OCI-M2 (cell line): ENCODE data around the gene UCN3.

Experiments
- DNase-seq: peaks from one replicate; lab custom pipeline; 2025; ENCODE audit not compliant: unreplicated experiment; lab: John Stamatoyannopoulos, UW

The UCN3 gene

GRCh38 chr10:5364890-5365338 lies at the start of gene UCN3:
Gene UCN3 (plus strand): TSS chr10:5364966. CDS start chr10:5373721, 8,755 bp downstream.
- DNase-seq = no peak

DNA sequence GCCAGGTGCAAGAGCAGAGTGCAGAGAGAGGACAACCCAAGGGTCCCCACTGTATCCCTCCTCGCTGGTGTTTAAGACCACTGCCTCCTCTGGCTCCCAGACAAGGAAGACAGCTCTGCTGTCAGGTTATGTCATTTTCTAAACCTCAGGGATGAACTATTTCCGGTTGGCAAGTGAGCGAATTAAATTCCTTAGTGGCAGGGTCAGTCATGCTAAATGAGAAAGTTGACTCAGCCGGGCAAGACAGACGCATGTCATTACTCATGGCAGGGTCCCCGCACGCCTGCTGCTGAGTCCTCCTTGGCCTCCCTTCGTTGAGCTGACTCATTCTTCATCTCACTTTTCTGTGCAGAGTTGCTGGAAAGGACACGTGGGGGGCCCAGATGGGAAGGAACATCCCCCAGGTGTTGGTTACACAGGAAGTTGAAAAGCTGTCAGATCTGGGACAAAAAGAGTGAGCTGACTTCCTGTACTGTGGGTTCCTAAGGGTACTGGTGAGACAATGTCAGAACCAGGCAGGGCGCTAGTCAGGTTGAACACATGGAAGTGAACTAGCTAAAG lies 47.1 kb upstream of the UCN3 start:
- no peak for DNase-seq

GRCh38 chr10:5318148-5318547 lies 46.6 kb upstream of the UCN3 start:
- DNase-seq = no peak

- no peak for DNase-seq
Observed at GRCh38 chr10:5319863-5320262, 44.9 kb upstream of the UCN3 start.

DNA sequence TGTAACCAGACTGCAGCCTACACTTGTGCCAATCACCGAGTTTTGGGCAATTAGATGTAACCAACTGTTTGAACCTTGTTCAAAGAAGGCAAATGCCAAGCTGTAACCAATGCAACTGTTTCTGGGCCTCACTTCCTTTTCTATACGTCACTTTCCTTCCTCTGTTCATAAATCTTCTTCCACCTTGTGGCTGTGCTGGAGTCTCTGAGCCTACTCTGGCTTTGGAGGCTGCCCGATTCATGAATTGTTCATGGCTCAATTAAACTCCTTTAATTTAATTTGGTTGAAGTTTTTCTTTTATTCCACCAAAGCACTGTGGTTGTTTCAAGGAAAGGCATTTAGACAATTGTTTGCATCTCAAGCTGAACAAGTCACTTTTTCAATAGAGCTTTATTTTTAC lies 43.5 kb upstream of the UCN3 start:
- DNase-seq = no peak

- no peak for DNase-seq
Observed at GRCh38 chr10:5323446-5323845, 41.3 kb upstream of the UCN3 start.

- DNase-seq = no peak
Observed at GRCh38 chr10:5325076-5325475, 39.7 kb upstream of the UCN3 start.

DNA sequence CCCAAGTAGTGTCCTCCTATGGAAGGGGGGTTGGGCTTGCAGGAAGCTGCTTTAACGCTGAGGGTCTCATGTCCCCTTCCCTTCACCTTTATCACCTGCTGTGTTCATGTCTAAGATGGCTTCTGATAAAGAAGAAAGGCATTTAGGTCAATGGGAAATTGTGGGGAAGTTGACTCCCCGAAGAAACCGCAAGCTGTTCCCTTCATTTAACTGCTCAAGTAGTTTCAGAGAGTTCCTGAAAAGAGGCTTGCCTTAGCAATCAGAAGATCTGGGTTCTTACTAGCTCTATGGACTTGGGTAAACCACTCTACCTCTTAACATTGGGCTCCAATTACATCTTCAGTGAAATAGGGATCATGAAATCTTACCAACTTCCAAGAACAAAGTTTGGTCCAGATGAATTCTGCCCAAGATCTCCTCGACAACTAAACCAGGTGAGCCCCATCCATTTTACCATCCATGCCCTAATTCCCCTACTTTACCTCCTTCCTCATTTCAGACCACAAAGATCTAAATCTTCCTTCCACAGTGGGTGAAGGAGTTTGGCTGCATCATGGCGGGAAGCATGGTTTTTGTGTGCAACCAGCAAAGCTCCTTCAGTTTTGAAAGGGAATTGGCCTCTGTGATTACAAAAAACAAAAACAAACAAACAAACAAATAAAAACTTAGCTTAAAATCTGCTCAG lies 30.4 kb upstream of the UCN3 start:
- DNase-seq = no peak

DNA sequence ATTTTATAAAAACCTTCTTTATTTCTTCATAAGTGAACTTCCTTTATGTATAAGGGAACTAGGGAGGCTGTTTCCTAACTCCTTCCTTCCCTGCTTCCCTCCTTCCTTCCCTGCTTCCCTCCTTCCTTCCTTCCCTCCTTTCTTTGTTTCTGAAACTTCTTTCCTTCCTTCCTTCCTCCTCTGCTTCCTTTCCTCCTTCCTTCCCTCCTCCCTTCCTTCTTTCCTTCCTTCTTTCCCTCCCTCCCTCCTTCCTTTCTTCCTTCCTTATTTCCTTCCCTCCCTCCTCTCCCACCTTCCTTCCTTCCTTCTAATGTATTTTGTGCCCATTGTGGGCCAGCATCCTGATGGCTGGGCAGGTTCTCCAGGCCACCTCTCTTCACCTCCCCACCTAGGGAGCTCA lies 26.8 kb upstream of the UCN3 start:
- no peak for DNase-seq

DNA sequence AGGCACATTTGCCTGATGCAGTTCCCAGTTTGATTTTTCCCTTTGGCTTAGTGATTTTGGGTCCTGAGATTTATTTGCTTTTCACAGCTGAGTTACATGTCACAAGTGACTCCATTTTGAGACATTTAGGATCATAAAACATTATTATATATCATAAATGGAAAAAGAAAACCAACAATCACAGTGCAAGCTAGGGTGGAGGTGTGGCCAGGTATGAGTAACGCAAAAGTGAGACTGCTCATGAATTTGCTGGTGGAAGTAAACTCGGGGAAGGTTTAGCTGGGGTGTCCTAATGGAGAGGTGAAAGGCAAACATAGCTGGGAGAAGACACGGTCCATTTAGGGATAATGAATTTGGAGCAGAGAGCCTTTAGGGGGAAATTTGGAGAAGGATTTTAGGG lies 21.7 kb upstream of the UCN3 start:
- DNase-seq = no peak

DNA sequence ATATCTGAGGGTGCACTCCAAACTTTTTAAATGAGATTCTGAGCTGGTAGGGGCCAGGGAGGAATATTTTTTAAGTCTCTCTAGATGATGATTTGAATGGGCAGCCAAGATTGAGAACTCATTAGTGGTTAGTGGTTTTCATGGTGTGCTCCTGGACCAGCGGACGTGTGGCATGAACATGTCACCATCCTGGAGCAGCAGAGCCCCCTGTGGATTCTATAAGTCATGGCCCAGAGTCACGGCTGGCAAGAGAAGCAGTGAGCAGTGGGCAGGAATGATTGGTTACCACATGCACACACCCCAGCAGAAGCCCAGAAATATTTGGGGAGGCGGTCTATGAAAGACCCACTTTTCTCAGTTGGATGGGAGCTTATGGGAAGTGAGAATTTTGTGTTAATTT lies 21.2 kb upstream of the UCN3 start:
- DNase-seq = no peak

GRCh38 chr10:5343979-5344378 lies 20.8 kb upstream of the UCN3 start:
- DNase-seq = no peak

DNA sequence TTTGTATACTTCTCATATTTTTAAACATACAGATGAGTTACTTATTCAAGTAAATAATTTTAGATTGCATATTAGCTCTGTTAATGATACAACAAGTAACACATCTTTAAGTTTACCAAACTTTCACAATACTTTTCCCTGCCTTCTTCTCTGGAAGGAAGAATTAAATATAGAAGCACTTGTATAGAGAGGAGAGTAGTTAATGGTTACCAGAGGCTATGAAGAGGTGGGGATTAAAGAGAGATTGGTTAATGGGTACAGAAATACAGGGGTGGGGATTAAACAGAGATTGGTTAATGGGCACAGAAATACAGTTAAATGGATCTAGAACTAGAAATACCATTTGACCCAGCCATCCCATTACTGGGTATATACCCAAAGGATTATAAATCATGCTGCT lies 20.0 kb upstream of the UCN3 start:
- no peak for DNase-seq

- DNase-seq = no peak
Observed at GRCh38 chr10:5346881-5347280, 17.9 kb upstream of the UCN3 start.

DNA sequence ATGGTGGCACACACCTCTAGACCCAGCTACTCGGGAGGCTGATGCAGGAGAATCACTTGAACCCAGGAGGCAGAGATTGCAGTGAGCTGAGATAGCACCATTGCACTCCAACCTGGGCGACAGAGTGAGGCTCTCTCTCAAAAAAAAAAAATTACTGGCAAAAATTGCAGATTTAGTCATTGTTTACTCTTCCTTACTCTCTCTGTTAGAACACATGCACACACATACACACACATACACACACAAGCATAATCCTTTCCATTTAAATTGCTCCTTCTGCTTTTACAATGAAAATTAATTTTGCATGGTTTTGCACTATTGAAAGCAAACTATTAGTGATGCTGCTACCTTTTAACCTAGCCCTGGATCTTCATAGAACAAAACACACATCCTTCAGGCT lies 15.4 kb upstream of the UCN3 start:
- DNase-seq = no peak

GRCh38 chr10:5354068-5354467 lies 10.7 kb upstream of the UCN3 start:
- no peak for DNase-seq

DNA sequence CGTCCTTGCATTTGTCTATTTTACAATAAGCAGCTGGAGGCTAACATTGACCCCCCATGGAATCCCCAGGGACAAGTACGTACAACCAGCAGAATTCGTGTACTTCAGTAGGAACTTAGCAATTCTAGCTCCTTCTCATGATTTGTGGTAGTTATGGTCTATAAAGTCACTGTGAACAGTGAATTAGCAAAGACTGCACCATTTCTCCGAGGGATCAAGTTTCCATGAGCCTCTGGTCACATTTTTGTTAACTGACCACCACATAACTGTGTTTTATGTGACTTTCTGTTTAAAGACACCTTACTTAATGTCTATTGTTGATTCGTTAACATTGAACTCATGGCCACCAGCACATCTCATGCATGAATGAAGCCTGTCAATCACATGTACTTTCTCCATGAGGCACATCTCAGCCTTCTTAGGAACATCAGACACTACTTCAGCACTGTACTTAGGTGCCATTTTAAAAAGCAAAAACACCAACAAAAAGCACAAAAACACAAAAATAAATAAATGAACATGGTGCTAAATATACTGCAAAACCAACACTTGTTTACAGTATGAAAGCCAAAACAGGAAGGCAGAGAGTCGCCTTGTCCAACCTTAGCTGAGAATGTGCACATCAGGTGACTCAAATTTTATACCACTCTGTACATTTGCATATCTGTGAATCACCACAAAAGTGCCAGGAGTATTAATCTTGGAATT lies 9.0 kb upstream of the UCN3 start:
- no peak for DNase-seq

GRCh38 chr10:5356302-5356763 lies 8.4 kb upstream of the UCN3 start:
- DNase-seq = no peak

- DNase-seq = no peak
Observed at GRCh38 chr10:5360318-5360915, 4.3 kb upstream of the UCN3 start.

DNA sequence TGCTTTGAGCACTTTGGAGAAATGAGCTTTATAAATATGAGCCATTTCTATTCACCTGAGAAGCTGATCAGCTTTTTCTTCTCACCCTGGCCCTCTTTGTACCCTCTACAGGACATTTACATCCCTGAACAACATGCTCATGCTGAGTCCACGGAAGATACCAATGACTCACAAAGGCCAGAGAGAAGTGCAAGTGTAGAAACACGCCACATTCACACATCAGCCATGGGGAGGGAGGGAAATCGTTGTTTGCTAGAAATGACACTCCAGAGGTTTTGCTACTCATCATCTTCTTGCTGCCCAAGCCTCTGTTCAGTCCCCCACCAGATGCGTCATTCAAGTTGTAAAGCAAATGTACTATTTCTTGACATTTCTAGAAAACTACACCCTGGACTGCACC lies 2.8 kb upstream of the UCN3 start:
- no peak for DNase-seq

GRCh38 chr10:5362873-5363272 lies 1.9 kb upstream of the UCN3 start:
- DNase-seq = no peak

DNA sequence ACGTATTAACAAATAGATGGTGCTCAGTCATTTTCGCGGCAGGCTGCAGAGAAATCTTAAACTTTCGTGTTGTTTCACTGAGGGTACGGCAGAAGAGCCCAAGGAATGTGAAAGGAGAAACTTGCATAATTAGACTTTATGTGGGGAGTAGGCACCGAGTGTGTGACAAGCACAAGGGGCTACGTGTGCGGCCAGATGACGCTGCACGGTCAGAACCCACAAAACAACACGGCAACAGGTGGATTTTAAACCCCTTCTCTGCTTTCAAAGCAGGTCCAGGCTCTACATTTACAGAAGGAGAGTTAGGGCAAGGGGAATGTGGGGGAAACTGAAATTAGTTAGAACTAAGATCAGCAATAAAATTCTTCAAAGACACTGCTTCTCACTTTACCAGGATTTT lies 392 bp upstream of the UCN3 start:
- DNase-seq = no peak
